HG03066 (cell line): ENCODE measurements around the gene MMD.
"Not testable (repeated sequence)": the region's sequence is repeated elsewhere in the genome, so short reads cannot be mapped to it uniquely, and the experiment has no call there.

Source experiments
- ATAC-seq: cut with Tn5 transposase; IDR thresholded peaks from one replicate; pipeline ENCODE4 v1.9.1; 2021; ENCODE audit warnings: low read depth; ENCODE audit not compliant: unreplicated experiment

The MMD gene

DNA sequence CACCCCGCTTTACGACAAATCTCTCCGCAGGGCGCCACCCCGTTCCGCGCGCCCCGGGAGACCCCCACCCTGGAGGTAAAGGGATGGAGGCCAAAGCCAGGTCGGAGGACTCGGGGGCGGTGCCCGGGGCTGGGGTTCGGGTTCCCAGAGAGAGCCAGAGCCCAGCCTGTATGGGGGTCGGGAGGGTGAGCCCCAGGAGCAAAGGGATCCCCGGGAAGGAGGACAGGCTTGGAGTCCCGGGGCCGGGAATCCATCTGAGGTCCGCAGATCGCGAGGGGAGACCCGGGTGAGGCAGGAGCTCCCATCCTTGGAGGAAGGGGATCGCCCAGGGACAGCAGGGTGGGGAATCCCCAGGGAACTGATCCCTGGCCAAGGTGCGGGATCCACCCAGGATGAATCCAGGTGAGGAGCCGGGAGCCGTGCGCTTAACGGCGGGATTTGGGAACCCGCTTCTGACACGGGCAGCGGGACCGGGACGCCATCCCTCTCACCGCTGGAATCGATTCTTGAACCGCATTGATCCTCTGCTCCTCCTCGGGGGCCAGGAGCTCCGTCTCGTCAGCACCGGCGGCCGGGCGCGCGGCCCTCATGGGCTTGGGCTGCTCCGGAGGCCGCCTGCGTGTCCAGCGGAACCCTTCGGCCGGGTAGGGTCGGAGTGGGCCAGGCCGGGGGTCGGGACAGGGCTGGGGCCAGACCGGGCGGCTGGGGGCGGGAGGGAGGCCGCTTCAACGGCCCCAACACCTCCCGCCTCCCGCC lies at the start of gene MMD:
Gene MMD (minus strand): TSS at position 657 of the 756 bp plus-strand sequence. CDS start 140 bp downstream, at position 517.
- ATAC-seq, result peak; percentile 13

DNA sequence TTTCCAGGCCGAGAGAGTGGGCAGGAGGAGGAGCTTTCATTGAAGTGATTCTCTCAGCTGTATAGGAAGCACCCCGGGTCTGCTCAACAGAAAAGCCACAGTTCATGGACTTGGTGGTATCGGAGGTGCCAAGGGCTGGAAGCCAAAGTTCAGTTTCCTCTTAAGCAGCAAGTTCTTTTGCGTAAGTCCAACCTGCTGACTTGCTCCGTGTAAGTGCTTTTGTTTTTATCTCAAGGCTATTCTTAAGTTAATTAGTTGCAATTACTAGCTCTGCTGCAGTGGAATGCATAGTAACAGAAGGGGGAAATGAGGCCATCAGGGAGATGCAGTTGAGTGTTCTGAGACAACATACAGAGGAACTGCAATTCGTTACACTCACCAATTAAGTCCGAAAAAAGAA lies 45.0 kb upstream of the MMD start:
- ATAC-seq, result no peak

GRCh38 chr17:55465771-55466170 lies 44.1 kb upstream of the MMD start:
- ATAC-seq, result not testable (repeated sequence)

DNA sequence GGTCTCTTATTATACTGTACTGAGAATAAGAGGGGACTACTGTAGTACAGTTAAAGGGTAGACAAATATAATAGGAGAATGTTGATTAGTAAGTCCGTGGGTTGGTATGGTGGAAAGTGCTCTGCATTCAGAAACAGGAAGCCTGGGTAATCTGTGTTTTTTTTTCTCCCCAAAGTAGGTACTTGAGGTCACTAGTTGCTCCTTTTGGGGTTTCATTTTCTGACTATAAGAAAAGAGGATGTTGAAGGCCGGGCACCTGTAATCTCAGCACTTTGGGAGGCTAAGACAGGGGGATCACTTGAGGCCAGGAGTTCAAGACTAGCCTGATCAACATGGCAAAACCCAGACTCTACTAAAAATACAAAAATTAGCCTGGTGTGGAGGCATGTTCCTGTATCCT lies 42.0 kb upstream of the MMD start:
- peak; percentile 77 for ATAC-seq

GRCh38 chr17:55462711-55463110 lies 41.1 kb upstream of the MMD start:
- no peak for ATAC-seq

DNA sequence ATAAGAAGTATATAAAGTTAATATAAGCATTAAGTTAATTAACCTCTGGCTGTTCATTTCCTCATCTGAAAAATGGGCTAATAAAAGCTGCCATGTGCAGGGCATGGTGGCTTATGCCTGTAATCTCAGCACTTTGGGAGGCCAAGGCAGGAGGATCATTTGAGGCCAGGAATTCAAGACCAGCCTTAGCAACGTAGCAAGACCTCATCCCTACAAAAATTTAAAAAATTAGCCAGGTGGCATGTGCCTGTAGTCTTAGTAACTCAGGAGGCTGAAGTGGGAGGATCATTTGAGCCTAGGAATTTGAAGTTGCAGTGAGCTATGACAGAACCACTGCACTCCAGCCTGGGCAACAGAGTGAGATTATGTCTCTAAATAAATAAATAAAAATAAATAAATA lies 40.6 kb upstream of the MMD start:
- ATAC-seq, result no peak

DNA sequence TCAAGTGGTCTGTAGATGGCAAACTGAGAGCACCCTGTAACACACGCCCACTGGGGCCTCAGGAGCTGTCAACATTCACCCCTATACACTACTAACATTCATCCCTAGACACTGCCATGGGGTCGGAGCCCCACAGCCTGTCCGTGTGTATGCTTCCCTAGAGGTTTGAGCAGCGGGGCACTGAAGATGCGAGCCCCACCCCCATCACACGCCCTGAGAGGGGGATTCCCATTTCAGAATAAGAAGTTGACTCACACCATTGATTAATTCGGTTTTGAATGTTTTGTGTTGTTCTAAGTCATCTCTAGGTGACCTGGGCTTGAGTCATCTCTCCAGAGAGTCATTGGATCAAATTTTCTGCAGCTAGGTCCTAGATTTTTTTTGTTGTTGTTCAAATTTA lies 37.3 kb upstream of the MMD start:
- no peak for ATAC-seq

DNA sequence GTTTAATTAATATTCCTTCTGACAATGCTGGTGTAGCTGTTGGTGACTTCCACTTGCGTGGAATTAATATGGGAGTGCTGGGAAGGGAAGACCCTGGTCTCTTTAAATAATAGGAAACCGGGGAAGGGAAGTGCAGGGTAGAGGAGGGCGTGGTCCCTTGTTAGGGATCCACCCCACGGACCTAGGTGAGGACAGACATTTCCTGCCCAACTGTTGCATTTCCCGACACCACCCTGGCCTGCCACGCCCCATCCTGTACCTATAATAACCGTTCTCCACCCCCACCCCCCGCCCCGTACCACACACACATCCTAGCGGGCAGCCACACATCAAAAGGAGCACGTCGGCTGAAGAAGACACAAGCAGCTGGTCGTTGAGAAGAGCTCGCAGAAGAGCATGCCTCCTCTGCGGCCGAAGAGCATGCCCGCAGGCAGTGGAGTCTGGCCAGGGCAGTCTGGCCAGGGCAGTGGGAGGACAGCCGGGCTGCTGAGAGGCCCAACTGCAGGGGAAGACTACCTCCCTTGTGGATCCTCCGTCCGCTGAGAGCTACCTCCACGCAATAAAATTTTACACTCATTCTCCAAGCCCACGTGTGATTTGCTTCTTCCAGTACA lies 36.8 kb upstream of the MMD start:
- no peak for ATAC-seq

GRCh38 chr17:55456307-55457240 lies 34.9 kb upstream of the MMD start:
- ATAC-seq, result no peak

DNA sequence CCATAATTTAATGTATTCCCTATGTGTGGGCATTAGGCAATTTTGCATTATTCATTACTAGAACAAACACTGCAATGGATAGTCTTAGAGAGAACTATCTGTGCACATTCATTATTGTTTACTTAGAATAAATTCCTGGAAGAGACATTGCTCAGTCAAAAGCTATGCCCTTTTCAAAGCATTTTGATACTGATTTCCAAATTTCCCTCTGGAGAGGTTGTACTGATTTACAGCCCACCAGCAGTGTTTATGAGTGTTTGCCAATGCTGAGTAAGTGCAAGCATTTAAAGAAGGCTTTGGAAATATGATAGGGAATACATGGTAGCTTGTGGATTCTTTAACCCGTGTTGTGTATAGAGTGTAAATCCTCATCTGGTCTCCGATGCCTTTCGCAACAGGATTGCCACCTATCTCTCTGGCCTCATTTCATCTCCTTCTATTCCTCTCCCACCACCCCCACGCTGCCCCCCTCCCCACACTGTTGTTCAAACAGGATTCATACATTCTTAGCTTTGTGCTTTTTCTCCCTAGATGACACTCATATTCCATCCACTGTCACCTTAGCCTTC lies 33.4 kb upstream of the MMD start:
- no peak for ATAC-seq

GRCh38 chr17:55453839-55454557 lies 32.4 kb upstream of the MMD start:
- no peak for ATAC-seq

- ATAC-seq, result peak; percentile 67
Observed at GRCh38 chr17:55452139-55452790, 30.6 kb upstream of the MMD start.

- ATAC-seq, result no peak
Observed at GRCh38 chr17:55451758-55452138, 30.1 kb upstream of the MMD start.

- no peak for ATAC-seq
Observed at GRCh38 chr17:55451203-55451641, 29.6 kb upstream of the MMD start.

DNA sequence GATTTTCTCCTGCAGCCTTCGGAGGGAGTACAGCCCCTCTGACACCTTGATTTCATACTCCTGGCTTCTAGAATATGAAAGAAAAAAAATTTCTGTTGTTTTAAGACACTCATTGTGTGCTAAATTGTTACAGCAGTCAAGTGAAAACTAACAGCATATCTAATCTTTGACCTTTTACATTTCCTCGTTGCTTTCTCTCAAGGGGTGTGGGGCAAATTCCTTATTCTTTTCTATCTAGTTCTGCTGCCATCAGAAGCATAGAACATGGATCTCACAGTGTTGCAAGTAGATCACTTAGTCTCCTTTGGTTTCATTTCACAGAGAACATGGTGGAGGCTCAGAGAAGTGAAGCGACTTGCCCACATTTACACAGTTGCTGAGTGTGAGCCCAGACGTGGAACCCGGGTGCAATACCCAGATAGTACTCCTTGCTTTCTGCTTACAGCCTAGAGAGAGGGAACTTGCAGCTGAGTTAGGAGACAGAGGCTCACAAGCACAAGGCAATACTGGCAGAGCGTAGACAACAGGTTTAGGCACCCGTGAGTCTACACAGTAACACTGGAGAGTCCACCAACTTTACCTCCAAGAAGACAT lies 28.7 kb upstream of the MMD start:
- no peak for ATAC-seq

- ATAC-seq, result no peak
Observed at GRCh38 chr17:55448681-55449080, 27.0 kb upstream of the MMD start.

DNA sequence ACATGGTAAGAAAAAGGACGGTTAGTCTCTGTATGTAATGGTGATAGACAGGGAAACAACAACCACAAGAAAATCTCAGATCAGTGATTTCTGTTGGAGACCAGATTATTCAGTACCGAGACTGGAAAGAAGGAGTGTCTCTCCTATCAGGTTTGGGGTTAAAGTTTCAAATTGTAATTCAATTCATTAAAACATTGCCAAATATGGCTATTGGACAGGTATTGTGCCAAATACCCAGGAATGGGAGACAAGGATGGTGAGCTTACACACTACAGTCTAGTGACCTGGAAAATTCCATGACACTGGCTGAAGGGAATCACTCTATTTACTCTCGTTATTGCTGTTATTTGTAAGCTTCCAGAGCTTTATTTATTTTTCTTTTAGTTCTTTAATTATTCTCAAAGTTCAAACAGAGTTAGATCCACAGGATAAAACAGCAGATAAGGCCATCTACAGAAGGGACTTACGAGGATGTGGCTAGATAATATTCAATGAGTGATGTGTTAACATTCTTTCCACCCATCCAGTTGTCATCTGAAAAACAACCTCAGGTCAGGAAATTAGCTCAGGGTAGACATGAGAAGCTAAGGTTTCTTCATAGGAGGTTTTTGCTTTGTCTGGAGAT lies 25.1 kb upstream of the MMD start:
- ATAC-seq, result no peak

GRCh38 chr17:55446004-55446403 lies 24.4 kb upstream of the MMD start:
- not testable (repeated sequence) for ATAC-seq
